Mucosa of gallbladder (tissue), 1 donor: ENCODE data around the gene VKORC1. TPM values are rescaled to one million over a fixed set of nuclear protein-coding genes. Genes with fewer than 3 reads are reported as not detected.

Source experiments
- DNase-seq: peaks from one replicate; pipeline ENCODE4 v3.0.0-alpha.2; 2020; ENCODE audit warnings: low spot score
- total RNA-seq: library from RNA; stranded (reverse); gene quantifications from one replicate; pipeline ENCODE4 v1.2.1, GENCODE V29; 2021
- donor health status: DM: no; HTN: no; CAD: no.

Gene VKORC1
- total RNA-seq, 1 donor from 2014 or later = 100 TPM

- DNase-seq = no peak
Observed at GRCh38 chr16:31130336-31130891, 35.8 kb upstream of the VKORC1 start.

GRCh38 chr16:31129568-31130335, 35.2 kb upstream of the VKORC1 start:
- DNase-seq = no peak

- DNase-seq = peak; percentile 47
Observed at GRCh38 chr16:31128711-31129567, 34.3 kb upstream of the VKORC1 start.

GRCh38 chr16:31127182-31127581, 32.6 kb upstream of the VKORC1 start:
- no peak for DNase-seq

GRCh38 chr16:31125844-31126243, 31.2 kb upstream of the VKORC1 start:
- DNase-seq = no peak

- no peak for DNase-seq
Observed at GRCh38 chr16:31120129-31120528, 25.5 kb upstream of the VKORC1 start.

- DNase-seq = no peak
Observed at GRCh38 chr16:31118223-31119155, 23.9 kb upstream of the VKORC1 start.

- DNase-seq = peak; percentile 98
Observed at GRCh38 chr16:31117384-31118222, 23.0 kb upstream of the VKORC1 start, which contains the start of gene KAT8. Gene KAT8 (plus strand): TSS chr16:31117664. CDS start chr16:31117682, 18 bp downstream.

- no peak for DNase-seq
Observed at GRCh38 chr16:31114468-31114867, 19.9 kb upstream of the VKORC1 start.

- DNase-seq = no peak
Observed at GRCh38 chr16:31113121-31114120, 18.8 kb upstream of the VKORC1 start.

GRCh38 chr16:31112711-31113110, 18.1 kb upstream of the VKORC1 start:
- no peak for DNase-seq

- DNase-seq = no peak
Observed at GRCh38 chr16:31111881-31112466, 17.4 kb upstream of the VKORC1 start.

GRCh38 chr16:31110106-31111034, 15.8 kb upstream of the VKORC1 start:
- no peak for DNase-seq

- no peak for DNase-seq
Observed at GRCh38 chr16:31109622-31110021, 15.0 kb upstream of the VKORC1 start.

GRCh38 chr16:31108794-31109558, 14.4 kb upstream of the VKORC1 start:
- DNase-seq = no peak

GRCh38 chr16:31108035-31108793, 13.6 kb upstream of the VKORC1 start, which contains the start of gene BCKDK:
Gene BCKDK (plus strand): TSS chr16:31108386. CDS start chr16:31109224, 838 bp downstream.
- peak; percentile 60 for DNase-seq
